Trophoblast cell (in vitro differentiated cells and primary cell): Measurements from ENCODE around the gene TMEM61.

Source experiments
- DNase-seq, 2 donors: peaks; one replicate each; pipeline ENCODE4 v3.0.0-alpha.2; 2016
- H2AFZ ChIP-seq: 2 replicates; pipeline ENCODE4 v1.6.1; 2013; ENCODE audit warnings: low read length, moderate library complexity, mild to moderate bottlenecking; ENCODE audit not compliant: insufficient read depth, poor library complexity
- H2AK5ac ChIP-seq: 2 replicates; pipeline ENCODE4 v1.6.1; 2013; ENCODE audit warnings: mild to moderate bottlenecking, low read length
- H2BK120ac ChIP-seq: 2 replicates; pipeline ENCODE4 v1.6.1; 2013; ENCODE audit warnings: low read length, mild to moderate bottlenecking, moderate library complexity; ENCODE audit not compliant: insufficient read depth, poor library complexity
- H2BK12ac ChIP-seq: 2 replicates; pipeline ENCODE4 v1.6.1; 2013; ENCODE audit warnings: mild to moderate bottlenecking, low read length, moderate library complexity
- H2BK5ac ChIP-seq: 2 replicates; pipeline ENCODE4 v1.6.1; 2013; ENCODE audit warnings: low read length, low read depth, moderate library complexity, mild to moderate bottlenecking; ENCODE audit not compliant: poor library complexity
- H3K14ac ChIP-seq: 2 replicates; pipeline ENCODE4 v1.6.1; 2013; ENCODE audit warnings: mild to moderate bottlenecking, low read length
- H3K18ac ChIP-seq: 2 replicates; pipeline ENCODE4 v1.6.1; 2013; ENCODE audit warnings: mild to moderate bottlenecking, low read length
- H3K23ac ChIP-seq: 2 replicates; pipeline ENCODE4 v1.6.1; 2013; ENCODE audit warnings: low read length
- H3K27ac ChIP-seq: 2 replicates; pipeline ENCODE4 v1.5.1; 2013; ENCODE audit warnings: low read depth, mild to moderate bottlenecking, inconsistent platforms, low read length, moderate library complexity
- H3K27me3 ChIP-seq: 2 replicates; pipeline ENCODE4 v1.6.1; 2013; ENCODE audit warnings: inconsistent platforms, mild to moderate bottlenecking, low read length, moderate library complexity; ENCODE audit not compliant: insufficient read depth
- H3K36me3 ChIP-seq, 2 experiments: 1 replicate in 1 of 2; 2 replicates in 1 of 2; pipeline ENCODE4 v1.6.1; 2013; ENCODE audit warnings: low read length in 2 of 2, mild to moderate bottlenecking in 2 of 2, moderate library complexity in 1 of 2; ENCODE audit not compliant: insufficient read depth in 2 of 2, control insufficient read depth in 1 of 2
- H3K4ac ChIP-seq: 2 replicates; pipeline ENCODE4 v1.6.1; 2013; ENCODE audit warnings: low read depth, mild to moderate bottlenecking, low read length, moderate library complexity
- H3K4me1 ChIP-seq, 2 experiments: 1 replicate in 1 of 2; 2 replicates in 1 of 2; pipeline ENCODE4 v1.6.1; 2013; ENCODE audit warnings: low read length in 2 of 2, mild to moderate bottlenecking in 2 of 2, moderate library complexity in 1 of 2; ENCODE audit not compliant: insufficient read depth in 2 of 2, control insufficient read depth in 1 of 2
- H3K4me2 ChIP-seq: 2 replicates; pipeline ENCODE4 v1.6.1; 2013; ENCODE audit warnings: inconsistent platforms, mild to moderate bottlenecking, low read length, moderate library complexity
- H3K4me3 ChIP-seq: 2 replicates; pipeline ENCODE4 v1.5.1; 2013; ENCODE audit warnings: mild to moderate bottlenecking, low read depth, low read length, inconsistent platforms
- H3K79me1 ChIP-seq: one replicate; pipeline ENCODE4 v1.6.1; 2013; ENCODE audit warnings: low read length
- H3K79me2 ChIP-seq: 2 replicates; pipeline ENCODE4 v1.6.1; 2013; ENCODE audit warnings: low read length, mild to moderate bottlenecking; ENCODE audit not compliant: control insufficient read depth, insufficient read depth, poor library complexity
- H3K9ac ChIP-seq: 2 replicates; pipeline ENCODE4 v1.6.1; 2013; ENCODE audit warnings: mild to moderate bottlenecking, low read length
- H3K9me3 ChIP-seq: 2 replicates; pipeline ENCODE4 v1.6.1; 2013; ENCODE audit warnings: low read depth, mild to moderate bottlenecking, control low read depth, inconsistent platforms, low read length; ENCODE audit not compliant: insufficient read depth
- H4K12ac ChIP-seq: 2 replicates; pipeline ENCODE4 v1.6.1; 2013; ENCODE audit warnings: low read depth, mild to moderate bottlenecking, low read length, moderate library complexity
- H4K8ac ChIP-seq: 2 replicates; pipeline ENCODE4 v1.6.1; 2013; ENCODE audit warnings: low read depth, mild to moderate bottlenecking, low read length, moderate library complexity
- H4K91ac ChIP-seq: one replicate; pipeline ENCODE4 v1.6.1; 2013; ENCODE audit warnings: low read depth, mild to moderate bottlenecking, low read length, moderate library complexity
- WGBS: extraction: QIAGEN DNeasy Blood & Tissue Kit; methylation state at CpG from one replicate; pipeline ENCODE4 v1.1.7; 2013; ENCODE audit warnings: missing lambda C conversion rate; ENCODE audit not compliant: insufficient read length, insufficient coverage; ENCODE audit errors: extremely low coverage; 5-methylcytosine and 5-hydroxymethylcytosine counted together

Gene TMEM61

GRCh38 chr1:54952950-54953718 lies 27.3 kb upstream of the TMEM61 start:
- no CpG with 5 or more reads among the region's 4 CpGs for WGBS
- peak overlapping the region; percentile 0 for H2BK5ac ChIP-seq
- no peak overlapping the region for H4K12ac ChIP-seq
- no peak overlapping the region for H4K8ac ChIP-seq
- peak overlapping the region; percentile 63 for H3K14ac ChIP-seq
- no peak overlapping the region for H3K4ac ChIP-seq
- H2AK5ac ChIP-seq, result no peak overlapping the region
- no peak overlapping the region for H3K9ac ChIP-seq
- H3K36me3 ChIP-seq, result no peaks in the 10 kb centered on the region
- H3K4me1 ChIP-seq, result peaks cover 14 to 20% of the 10 kb centered on the region in 2 experiments
- peak overlapping the region; percentile 31 for H3K27ac ChIP-seq
- H3K79me1 ChIP-seq, result peaks cover 12% of the 10 kb centered on the region
- H3K23ac ChIP-seq, result no peak overlapping the region
- DNase-seq, result peak in 1 of 2 donors; percentile 26
- H4K91ac ChIP-seq, result peak overlapping the region; percentile 82
- H2AFZ ChIP-seq, result no peak overlapping the region
- H2BK12ac ChIP-seq, result peak overlapping the region; percentile 1
- H3K18ac ChIP-seq, result no peak overlapping the region
- no peaks in the 10 kb centered on the region for H3K79me2 ChIP-seq
- H3K9me3 ChIP-seq, result no peaks in the 10 kb centered on the region
- no peak overlapping the region for H3K4me2 ChIP-seq
- H3K4me3 ChIP-seq, result no peak overlapping the region
- peak overlapping the region; percentile 62 for H2BK120ac ChIP-seq
- no peaks in the 10 kb centered on the region for H3K27me3 ChIP-seq

GRCh38 chr1:54953846-54954245 lies 26.6 kb upstream of the TMEM61 start:
- H3K4me3 ChIP-seq, result no peak overlapping the region
- no CpG with 5 or more reads among the region's 3 CpGs for WGBS
- H2BK120ac ChIP-seq, result peak overlapping the region; percentile 37
- no peaks in the 10 kb centered on the region for H3K79me2 ChIP-seq
- H2BK5ac ChIP-seq, result no peak overlapping the region
- peak overlapping the region; percentile 76 for H2BK12ac ChIP-seq
- H3K23ac ChIP-seq, result no peak overlapping the region
- H3K9ac ChIP-seq, result no peak overlapping the region
- peak overlapping the region; percentile 64 for H2AK5ac ChIP-seq
- no peaks in the 10 kb centered on the region for H3K9me3 ChIP-seq
- no peak overlapping the region for H3K27ac ChIP-seq
- no peak overlapping the region for H2AFZ ChIP-seq
- H3K14ac ChIP-seq, result peak overlapping the region; percentile 50
- no peak overlapping the region for H3K4ac ChIP-seq
- no peak for DNase-seq
- H3K79me1 ChIP-seq, result peaks cover 12% of the 10 kb centered on the region
- H3K27me3 ChIP-seq, result no peaks in the 10 kb centered on the region
- H3K4me1 ChIP-seq, result peaks cover 14 to 20% of the 10 kb centered on the region in 2 experiments
- no peak overlapping the region for H3K4me2 ChIP-seq
- H4K12ac ChIP-seq, result no peak overlapping the region
- no peaks in the 10 kb centered on the region for H3K36me3 ChIP-seq
- H4K8ac ChIP-seq, result no peak overlapping the region
- no peak overlapping the region for H3K18ac ChIP-seq
- H4K91ac ChIP-seq, result peak overlapping the region; percentile 32

GRCh38 chr1:54955359-54955758 lies 25.1 kb upstream of the TMEM61 start:
- no peak overlapping the region for H3K9ac ChIP-seq
- peak overlapping the region; percentile 35 for H3K27ac ChIP-seq
- peaks cover 14 to 20% of the 10 kb centered on the region in 2 experiments for H3K4me1 ChIP-seq
- peaks cover 11% of the 10 kb centered on the region for H3K79me1 ChIP-seq
- no peaks in the 10 kb centered on the region for H3K79me2 ChIP-seq
- no peak overlapping the region for H3K18ac ChIP-seq
- no peaks in the 10 kb centered on the region for H3K36me3 ChIP-seq
- no peaks in the 10 kb centered on the region for H3K27me3 ChIP-seq
- peak overlapping the region; percentile 30 for H2BK12ac ChIP-seq
- no peak overlapping the region for H2AFZ ChIP-seq
- no peak overlapping the region for H3K4me3 ChIP-seq
- no peaks in the 10 kb centered on the region for H3K9me3 ChIP-seq
- H3K4me2 ChIP-seq, result no peak overlapping the region
- DNase-seq, result no peak
- no peak overlapping the region for H3K14ac ChIP-seq
- H2BK120ac ChIP-seq, result no peak overlapping the region
- H3K4ac ChIP-seq, result no peak overlapping the region
- H3K23ac ChIP-seq, result no peak overlapping the region
- no peak overlapping the region for H2BK5ac ChIP-seq
- peak overlapping the region; percentile 52 for H4K91ac ChIP-seq
- no CpG with 5 or more reads among the region's 1 CpG for WGBS
- no peak overlapping the region for H4K8ac ChIP-seq
- H4K12ac ChIP-seq, result no peak overlapping the region
- no peak overlapping the region for H2AK5ac ChIP-seq

- no peak overlapping the region for H4K91ac ChIP-seq
- no peak overlapping the region for H4K8ac ChIP-seq
- no peak overlapping the region for H3K4ac ChIP-seq
- no peak overlapping the region for H3K14ac ChIP-seq
- H3K79me1 ChIP-seq, result peaks cover 5% of the 10 kb centered on the region
- H3K4me2 ChIP-seq, result no peak overlapping the region
- WGBS, result no CpG with 5 or more reads among the region's 4 CpGs
- no peak overlapping the region for H3K18ac ChIP-seq
- H3K23ac ChIP-seq, result no peak overlapping the region
- no peak overlapping the region for H2BK12ac ChIP-seq
- H3K79me2 ChIP-seq, result no peaks in the 10 kb centered on the region
- H3K36me3 ChIP-seq, result no peaks in the 10 kb centered on the region
- no peak overlapping the region for H4K12ac ChIP-seq
- H2BK5ac ChIP-seq, result no peak overlapping the region
- peaks cover 10 to 14% of the 10 kb centered on the region in 2 experiments for H3K4me1 ChIP-seq
- no peak overlapping the region for H3K9ac ChIP-seq
- H3K9me3 ChIP-seq, result no peaks in the 10 kb centered on the region
- H3K27ac ChIP-seq, result no peak overlapping the region
- no peak overlapping the region for H3K4me3 ChIP-seq
- H2AK5ac ChIP-seq, result no peak overlapping the region
- H2AFZ ChIP-seq, result no peak overlapping the region
- H3K27me3 ChIP-seq, result no peaks in the 10 kb centered on the region
- no peak overlapping the region for H2BK120ac ChIP-seq
- DNase-seq, result no peak
These were observed 23.7 kb upstream of the TMEM61 start for GRCh38 chr1:54956726-54957125.
